MM.1S (cell line): ENCODE results near the gene CTNNA2.
A peak's percentile ranks its signal among the peaks of the same experiment; 100 is the strongest.
"Not testable (repeated sequence)": the region's sequence is repeated elsewhere in the genome, so short reads cannot be mapped to it uniquely, and the experiment has no call there.

Source experiments
- DNase-seq: peaks from one replicate; pipeline ENCODE4 v3.0.0-alpha.2; 2015
- H2AFZ ChIP-seq: fragments of 300-600 bp; sonication (generic); 2 replicates; pipeline ENCODE4 v1.6.0; 2016; ENCODE audit warnings: antibody characterized with exemption, low read length
- H3F3A ChIP-seq: fragments of 300-600 bp; sonication (generic); 2 replicates; pipeline ENCODE4 v1.6.1; 2016; ENCODE audit warnings: mild to moderate bottlenecking, antibody characterized with exemption, low read length, moderate library complexity, mixed read lengths; ENCODE audit not compliant: insufficient read depth
- H3K27ac ChIP-seq: fragments of 300-600 bp; sonication (generic); 2 replicates; pipeline ENCODE4 v1.5.1; 2016; ENCODE audit warnings: mild to moderate bottlenecking, low read length
- H3K27me3 ChIP-seq: fragments of 300-600 bp; sonication (generic); replicated peaks from 2 replicates; pipeline ENCODE4 v1.6.0; 2016; ENCODE audit warnings: low read length; ENCODE audit not compliant: insufficient read depth
- H3K36me3 ChIP-seq: fragments of 300-600 bp; sonication (generic); replicated peaks from 2 replicates; pipeline ENCODE4 v1.6.1; 2016; ENCODE audit warnings: mild to moderate bottlenecking, low read length, mixed read lengths; ENCODE audit not compliant: insufficient read depth
- H3K4me1 ChIP-seq: fragments of 300-600 bp; sonication (generic); 2 replicates; pipeline ENCODE4 v1.6.1; 2016; ENCODE audit warnings: low read length, mixed read lengths
- H3K4me2 ChIP-seq: fragments of 300-600 bp; sonication (generic); 2 replicates; pipeline ENCODE4 v1.6.0; 2016; ENCODE audit warnings: low read depth, low read length
- H3K4me3 ChIP-seq: fragments of 300-600 bp; sonication (generic); 2 replicates; pipeline ENCODE4 v1.5.1; 2016; ENCODE audit warnings: low read length, mixed read lengths
- H3K79me2 ChIP-seq: fragments of 300-600 bp; sonication (generic); 2 replicates; pipeline ENCODE4 v1.6.1; 2016; ENCODE audit warnings: mixed run types, low read length, mixed read lengths
- H3K9ac ChIP-seq: fragments of 300-600 bp; sonication (generic); 2 replicates; pipeline ENCODE4 v1.6.1; 2016; ENCODE audit warnings: low read length, mixed read lengths
- H3K9me2 ChIP-seq: fragments of 300-600 bp; sonication (generic); replicated peaks from 2 replicates; pipeline ENCODE4 v1.6.1; 2016; ENCODE audit warnings: mild to moderate bottlenecking, low read length, mixed read lengths; ENCODE audit not compliant: insufficient read depth
- H3K9me3 ChIP-seq: fragments of 300-600 bp; sonication (generic); replicated peaks from 2 replicates; pipeline ENCODE4 v1.6.1; 2016; ENCODE audit warnings: mild to moderate bottlenecking, low read length, mixed read lengths; ENCODE audit not compliant: insufficient read depth
- H4K20me1 ChIP-seq: fragments of 300-600 bp; sonication (generic); 2 replicates; pipeline ENCODE4 v1.6.1; 2016; ENCODE audit warnings: mild to moderate bottlenecking, low read length, moderate library complexity, mixed read lengths; ENCODE audit not compliant: insufficient read depth
- EZH2 ChIP-seq: fragments of 300-600 bp; sonication (generic); optimal IDR thresholded peaks from 2 replicates; pipeline ENCODE3; 2017; ENCODE audit warnings: low read depth, mild to moderate bottlenecking, antibody characterized with exemption, low read length, mixed read lengths
- EZH2phosphoT487 ChIP-seq: fragments of 300-600 bp; sonication (generic); IDR thresholded peaks from 2 replicates; pipeline ENCODE4 v1.6.1; 2018; ENCODE audit warnings: antibody characterized with exemption, low read length
- TF ChIP-seq, protein P1 (sequence below): fragments of 300-600 bp; sonication (generic); IDR thresholded peaks from 2 replicates; pipeline ENCODE4 v1.5.1; 2016; ENCODE audit warnings: antibody characterized with exemption, low read length, mixed read lengths

CTNNA2 gene

DNA sequence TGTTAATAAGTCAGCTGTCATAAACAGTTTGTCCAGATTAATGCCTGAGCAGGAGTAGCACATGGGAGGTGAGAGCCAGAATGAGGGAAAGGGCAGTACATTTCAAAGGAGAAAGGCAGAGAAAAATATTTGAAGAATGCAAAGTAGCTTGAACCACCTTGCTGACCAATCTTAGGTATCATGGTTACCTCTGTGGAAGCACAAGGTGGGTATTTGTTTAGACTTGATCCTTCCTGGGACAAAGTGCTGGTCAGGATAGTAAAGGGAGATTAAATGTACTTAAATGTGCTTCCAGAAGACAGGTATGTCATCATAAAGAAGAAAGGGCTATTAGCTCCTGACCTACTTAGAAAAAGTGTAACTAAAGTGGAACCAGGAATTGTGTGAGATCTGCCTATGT, 686.7 kb downstream of the CTNNA2 start:
- Histone ChIP-seq H3K9me2 (no peaks in the 10 kb centered on the region), H3K27me3 (no peaks in the 10 kb centered on the region), H3K4me1 (no peaks in the 10 kb centered on the region), H3K36me3 (no peaks in the 10 kb centered on the region), H3K27ac (no peak overlapping the region), H2AFZ (no peak overlapping the region), H3F3A (no peaks in the 10 kb centered on the region), H3K9ac (no peak overlapping the region), H3K4me2 (no peak overlapping the region), H3K4me3 (no peak overlapping the region), H3K79me2 (no peaks in the 10 kb centered on the region), H4K20me1 (no peaks in the 10 kb centered on the region), H3K9me3 (no peaks in the 10 kb centered on the region)
- DNase-seq: no peak
- TF ChIP-seq, protein P1, sequence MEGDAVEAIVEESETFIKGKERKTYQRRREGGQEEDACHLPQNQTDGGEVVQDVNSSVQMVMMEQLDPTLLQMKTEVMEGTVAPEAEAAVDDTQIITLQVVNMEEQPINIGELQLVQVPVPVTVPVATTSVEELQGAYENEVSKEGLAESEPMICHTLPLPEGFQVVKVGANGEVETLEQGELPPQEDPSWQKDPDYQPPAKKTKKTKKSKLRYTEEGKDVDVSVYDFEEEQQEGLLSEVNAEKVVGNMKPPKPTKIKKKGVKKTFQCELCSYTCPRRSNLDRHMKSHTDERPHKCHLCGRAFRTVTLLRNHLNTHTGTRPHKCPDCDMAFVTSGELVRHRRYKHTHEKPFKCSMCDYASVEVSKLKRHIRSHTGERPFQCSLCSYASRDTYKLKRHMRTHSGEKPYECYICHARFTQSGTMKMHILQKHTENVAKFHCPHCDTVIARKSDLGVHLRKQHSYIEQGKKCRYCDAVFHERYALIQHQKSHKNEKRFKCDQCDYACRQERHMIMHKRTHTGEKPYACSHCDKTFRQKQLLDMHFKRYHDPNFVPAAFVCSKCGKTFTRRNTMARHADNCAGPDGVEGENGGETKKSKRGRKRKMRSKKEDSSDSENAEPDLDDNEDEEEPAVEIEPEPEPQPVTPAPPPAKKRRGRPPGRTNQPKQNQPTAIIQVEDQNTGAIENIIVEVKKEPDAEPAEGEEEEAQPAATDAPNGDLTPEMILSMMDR: no peak
- TF ChIP-seq EZH2 (no peak), EZH2phosphoT487 (no peak)

DNA sequence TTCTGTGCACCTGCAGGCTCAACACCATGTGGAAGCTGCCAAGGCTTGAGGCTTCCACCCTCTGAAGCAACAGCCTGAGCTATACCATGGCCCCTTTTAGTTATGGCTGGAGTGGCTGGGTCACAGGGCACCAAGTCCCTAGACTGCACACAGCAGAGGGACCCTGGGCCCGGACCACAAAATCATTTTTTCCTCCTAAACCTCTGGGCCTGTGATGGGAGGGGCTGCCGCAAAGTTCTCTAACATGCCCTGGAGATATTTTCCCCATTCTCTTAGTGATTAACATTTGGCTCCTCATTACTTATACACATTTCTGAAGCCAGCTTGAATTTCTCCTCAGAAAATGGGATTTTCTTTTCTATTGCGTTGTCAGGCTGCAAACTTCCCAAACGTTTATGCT, 691.1 kb downstream of the CTNNA2 start:
- H3F3A ChIP-seq, H4K20me1 ChIP-seq, H3K9me2 ChIP-seq, H3K79me2 ChIP-seq, H3K9ac ChIP-seq, H3K4me2 ChIP-seq, H3K9me3 ChIP-seq, H3K36me3 ChIP-seq, H3K4me3 ChIP-seq, H2AFZ ChIP-seq, DNase-seq, H3K27me3 ChIP-seq, H3K27ac ChIP-seq: not testable (repeated sequence)
- peaks cover 35% of the 10 kb centered on the region for H3K4me1 ChIP-seq

DNA sequence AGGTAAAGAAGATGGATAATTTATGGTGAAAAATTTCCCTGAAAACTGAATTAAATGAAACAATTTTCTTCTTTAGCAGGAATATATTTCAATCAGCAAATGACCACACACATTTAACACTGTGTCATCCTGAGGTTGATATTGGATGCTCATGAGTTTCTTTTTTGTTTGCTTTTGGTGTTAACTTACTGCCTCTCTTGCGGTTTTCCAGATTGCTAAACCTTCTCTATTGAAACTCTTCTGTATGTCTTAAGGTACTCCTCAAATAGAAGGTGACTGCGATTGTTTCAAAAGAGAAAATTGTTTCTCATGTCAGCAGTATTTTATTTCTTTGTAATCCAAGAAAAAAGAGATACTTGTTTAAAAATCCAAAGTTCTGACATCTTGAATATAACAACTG, 692.6 kb downstream of the CTNNA2 start:
- Histone ChIP-seq H3K79me2 (no peaks in the 10 kb centered on the region), H3K9me2 (no peaks in the 10 kb centered on the region), H3K9me3 (no peaks in the 10 kb centered on the region), H3K4me2 (peak overlapping the region; percentile 14; the same call in 1 of the 2 replicates), H3K27ac (no peak overlapping the region; the same call in 1 of the 2 replicates), H3K4me3 (no peak overlapping the region), H3K27me3 (no peaks in the 10 kb centered on the region), H2AFZ (no peak overlapping the region), H4K20me1 (no peaks in the 10 kb centered on the region), H3K36me3 (no peaks in the 10 kb centered on the region), H3K4me1 (peaks cover 35% of the 10 kb centered on the region), H3K9ac (no peak overlapping the region), H3F3A (peaks cover 7% of the 10 kb centered on the region)
- TF ChIP-seq, protein P1: no peak
- no peak for TF ChIP-seq EZH2phosphoT487
- no peak for TF ChIP-seq EZH2
- DNase-seq: peak; percentile 81

DNA sequence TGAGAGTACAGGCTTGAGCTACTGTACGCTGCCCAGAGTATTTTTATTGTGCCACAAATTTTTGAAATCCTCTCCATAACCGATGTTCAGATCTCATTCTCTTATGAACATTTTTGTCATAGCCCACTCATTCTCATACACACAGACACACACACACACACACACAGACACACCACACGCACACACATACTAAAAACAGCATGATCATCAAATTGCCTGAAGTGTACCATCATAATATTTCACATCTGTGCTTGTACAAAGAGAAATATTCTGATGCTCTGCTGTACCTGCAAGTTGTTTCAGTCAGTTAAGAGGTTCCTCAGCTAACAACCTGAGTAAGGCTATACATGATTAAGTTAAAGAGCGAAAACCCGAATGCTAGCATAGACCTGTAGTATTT, 696.6 kb downstream of the CTNNA2 start:
- no peaks in the 10 kb centered on the region for H3K9me3 ChIP-seq

More for the DNA sequence above, 696.6 kb downstream of the CTNNA2 start:
- Histone ChIP-seq H4K20me1 (no peaks in the 10 kb centered on the region), H3K4me3 (no peak overlapping the region), H3K27ac (no peak overlapping the region), H3K27me3 (no peaks in the 10 kb centered on the region), H3K4me2 (no peak overlapping the region), H3K9ac (no peak overlapping the region), H3K36me3 (no peaks in the 10 kb centered on the region), H3F3A (peaks cover 7% of the 10 kb centered on the region), H3K4me1 (peaks cover 35% of the 10 kb centered on the region), H3K9me2 (no peaks in the 10 kb centered on the region), H2AFZ (no peak overlapping the region), H3K79me2 (no peaks in the 10 kb centered on the region)
- DNase-seq: no peak
- TF ChIP-seq, protein P1: no peak
